GM23338 (cell line): ENCODE results near the gene DLGAP4.

ENCODE experiments used
- EZH2 ChIP-seq: fragments of 200-600 bp; sonication (generic); IDR thresholded peaks from one replicate; pipeline ENCODE4 v1.8.0; 2017; ENCODE audit warnings: antibody characterized with exemption, mild to moderate bottlenecking, low read depth; ENCODE audit not compliant: unreplicated experiment
- POLR2AphosphoS5 ChIP-seq: IDR thresholded peaks from 2 replicates; pipeline ENCODE4 v1.6.1; 2016; ENCODE audit warnings: antibody characterized with exemption, low read depth
- TF ChIP-seq, protein P1 (sequence below), 2 experiments: fragments of 200-600 bp in 1 of 2; sonication (generic) in 1 of 2; conservative IDR thresholded peaks; 2 replicates each; pipeline versions ENCODE4 v1.5.1 to v1.6.1; 2016 to 2017; ENCODE audit warnings: antibody characterized with exemption in 2 of 2, low read depth in 2 of 2, mild to moderate bottlenecking in 2 of 2, moderate library complexity in 1 of 2

- TF ChIP-seq, protein P1, sequence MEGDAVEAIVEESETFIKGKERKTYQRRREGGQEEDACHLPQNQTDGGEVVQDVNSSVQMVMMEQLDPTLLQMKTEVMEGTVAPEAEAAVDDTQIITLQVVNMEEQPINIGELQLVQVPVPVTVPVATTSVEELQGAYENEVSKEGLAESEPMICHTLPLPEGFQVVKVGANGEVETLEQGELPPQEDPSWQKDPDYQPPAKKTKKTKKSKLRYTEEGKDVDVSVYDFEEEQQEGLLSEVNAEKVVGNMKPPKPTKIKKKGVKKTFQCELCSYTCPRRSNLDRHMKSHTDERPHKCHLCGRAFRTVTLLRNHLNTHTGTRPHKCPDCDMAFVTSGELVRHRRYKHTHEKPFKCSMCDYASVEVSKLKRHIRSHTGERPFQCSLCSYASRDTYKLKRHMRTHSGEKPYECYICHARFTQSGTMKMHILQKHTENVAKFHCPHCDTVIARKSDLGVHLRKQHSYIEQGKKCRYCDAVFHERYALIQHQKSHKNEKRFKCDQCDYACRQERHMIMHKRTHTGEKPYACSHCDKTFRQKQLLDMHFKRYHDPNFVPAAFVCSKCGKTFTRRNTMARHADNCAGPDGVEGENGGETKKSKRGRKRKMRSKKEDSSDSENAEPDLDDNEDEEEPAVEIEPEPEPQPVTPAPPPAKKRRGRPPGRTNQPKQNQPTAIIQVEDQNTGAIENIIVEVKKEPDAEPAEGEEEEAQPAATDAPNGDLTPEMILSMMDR (conservative IDR thresholded peaks at IDR 0.05; ENCODE audit: low read depth in 2 of 2), result no peak
- TF ChIP-seq EZH2 (no peak), POLR2AphosphoS5 (no peak)
Observed at GRCh38 chr20:36398515-36398914, 92.4 kb downstream of the DLGAP4 start.
